HFFc6 (cell line): Measurements from ENCODE around the gene CLTB. TPM values are rescaled to one million over a fixed set of nuclear protein-coding genes. Genes with fewer than 3 reads are reported as not detected.

ENCODE experiments used
- DNase-seq: peaks from one replicate; pipeline ENCODE4 v3.0.0-alpha.2; 2018
- H3K27ac Mint-ChIP-seq: 2 replicates; pipeline ENCODE4 v1.8.0; 2020; ENCODE audit warnings: mild to moderate bottlenecking, mixed read lengths
- H3K27me3 Mint-ChIP-seq: 2 replicates; pipeline ENCODE4 v1.8.0; 2021; ENCODE audit warnings: mild to moderate bottlenecking, moderate library complexity, mixed read lengths; ENCODE audit not compliant: insufficient read depth
- H3K36me3 Mint-ChIP-seq: 2 replicates; pipeline ENCODE4 v1.8.0; 2021; ENCODE audit warnings: low read depth, mixed read lengths
- H3K4me1 Mint-ChIP-seq: 2 replicates; pipeline ENCODE4 v1.8.0; 2020; ENCODE audit warnings: low read depth, mixed read lengths
- H3K4me3 Mint-ChIP-seq: 2 replicates; pipeline ENCODE4 v1.8.0; 2020; ENCODE audit warnings: mild to moderate bottlenecking, moderate library complexity, mixed read lengths
- H3K9me3 Mint-ChIP-seq: 2 replicates; pipeline ENCODE4 v1.8.0; 2020; ENCODE audit warnings: mild to moderate bottlenecking, mixed read lengths
- CTCF ChIP-seq: fragments of 200-600 bp; sonication (generic); IDR thresholded peaks from 2 replicates; pipeline ENCODE4 v1.5.0; 2021; ENCODE audit warnings: antibody characterized with exemption, mild to moderate bottlenecking
- total RNA-seq, 6 experiments: library from RNA; stranded (reverse); fragmentation: NEBNext Ultra II Directional; extraction: Animal tissue kit (Norgen Biotek cat#: 25700); gene quantifications; 2 replicates in 1 of 6; 3 replicates in 5 of 6; pipeline ENCODE4 v1.2.3, GENCODE V29; 2021

CLTB gene
- total RNA-seq, 6 experiments from 2014 or later: 178 to 226 (median 202) TPM

- Mint-ChIP-seq H3K9me3 (no peaks in the 10 kb centered on the region), H3K4me1 (peaks cover 11% of the 10 kb centered on the region), H3K27me3 (no peaks in the 10 kb centered on the region; the same call in none of the 2 replicates), H3K36me3 (peaks cover 20% of the 10 kb centered on the region), H3K27ac (no peak overlapping the region), H3K4me3 (no peak overlapping the region)
- DNase-seq: no peak
- no peak for TF ChIP-seq CTCF
These were observed 34.9 kb downstream of the CLTB start for GRCh38 chr5:176381423-176381822.

- Mint-ChIP-seq H3K4me3 (no peak overlapping the region), H3K27me3 (no peaks in the 10 kb centered on the region; the same call in 1 of the 2 replicates), H3K4me1 (no peaks in the 10 kb centered on the region), H3K36me3 (peaks cover 18% of the 10 kb centered on the region), H3K9me3 (no peaks in the 10 kb centered on the region), H3K27ac (no peak overlapping the region)
- TF ChIP-seq CTCF: no peak
- no peak for DNase-seq
These were observed 36.5 kb downstream of the CLTB start for GRCh38 chr5:176379881-176380280.

GRCh38 chr5:176373100-176373818 lies 43.1 kb downstream of the CLTB start:
- no peak for TF ChIP-seq CTCF
- Mint-ChIP-seq H3K36me3 (peaks cover 4% of the 10 kb centered on the region; the same call in 1 of the 2 replicates), H3K4me1 (no peaks in the 10 kb centered on the region), H3K4me3 (no peak overlapping the region), H3K27ac (no peak overlapping the region), H3K9me3 (no peaks in the 10 kb centered on the region), H3K27me3 (peaks cover 1% of the 10 kb centered on the region; the same call in 1 of the 2 replicates)
- DNase-seq: no peak

GRCh38 chr5:176371621-176372539 lies 44.5 kb downstream of the CLTB start:
- Mint-ChIP-seq H3K4me1 (peaks cover 9% of the 10 kb centered on the region), H3K27me3 (peaks cover 3% of the 10 kb centered on the region), H3K9me3 (no peaks in the 10 kb centered on the region), H3K36me3 (peaks cover 14% of the 10 kb centered on the region), H3K4me3 (no peak overlapping the region), H3K27ac (no peak overlapping the region)
- DNase-seq: no peak
- no peak for TF ChIP-seq CTCF

- H3K4me3 Mint-ChIP-seq: no peak overlapping the region
- DNase-seq: no peak
- peaks cover 17% of the 10 kb centered on the region for H3K4me1 Mint-ChIP-seq
- no peaks in the 10 kb centered on the region for H3K9me3 Mint-ChIP-seq
- H3K27ac Mint-ChIP-seq: no peak overlapping the region
- TF ChIP-seq CTCF: no peak
- H3K27me3 Mint-ChIP-seq: peaks cover 3% of the 10 kb centered on the region
- H3K36me3 Mint-ChIP-seq: peaks cover 9% of the 10 kb centered on the region
These were observed 46.2 kb downstream of the CLTB start for GRCh38 chr5:176369934-176370711.
